LoVo (cell line): ENCODE results near the gene CIAO2B.
"Not testable (repeated sequence)": the region's sequence is repeated elsewhere in the genome, so short reads cannot be mapped to it uniquely, and the experiment has no call there.

ENCODE experiments used
- DNase-seq: peaks from one replicate; pipeline ENCODE4 v3.0.0-alpha.2; 2016; ENCODE audit warnings: low spot score

Gene CIAO2B

DNA sequence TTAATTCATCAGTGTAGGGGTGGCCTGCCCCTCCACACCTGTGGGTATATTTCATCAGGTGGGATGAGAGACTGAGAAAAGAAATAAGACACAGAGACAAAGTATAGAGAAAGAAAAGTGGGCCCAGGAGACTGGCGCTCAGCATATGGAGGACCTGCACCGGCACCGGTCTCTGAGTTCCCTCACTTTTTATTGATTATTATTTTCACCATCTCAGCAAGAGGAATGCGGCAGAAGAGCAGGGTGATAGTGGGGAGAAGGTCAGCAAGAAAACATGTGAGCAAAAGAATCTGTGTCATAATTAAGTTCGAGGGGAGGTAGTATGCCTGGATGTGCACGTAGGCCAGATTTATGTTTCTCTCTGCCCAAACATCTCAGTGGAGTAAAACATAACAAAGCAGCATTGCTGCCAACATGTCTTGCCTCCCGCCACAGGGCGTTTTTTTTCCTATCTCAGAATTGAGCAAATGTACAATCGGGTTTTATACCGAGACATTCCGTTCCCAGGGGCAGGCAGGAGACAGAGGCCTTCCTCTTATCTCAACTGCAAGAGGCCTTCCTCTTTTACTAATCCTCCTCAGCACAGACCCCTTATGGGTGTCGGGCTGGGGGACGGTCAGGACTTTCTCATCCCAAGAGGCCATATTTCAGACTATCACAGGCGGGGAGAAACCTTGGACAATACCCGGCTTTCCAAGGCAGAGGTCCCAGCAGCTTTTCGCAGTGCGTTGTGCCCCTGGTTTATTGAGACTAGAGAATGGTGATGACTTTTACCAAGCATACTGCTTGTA, 21.4 kb upstream of the CIAO2B start:
- not testable (repeated sequence) for DNase-seq

- DNase-seq = peak; percentile 77
These were observed 20.0 kb upstream of the CIAO2B start for GRCh38 chr16:66954097-66954659.

GRCh38 chr16:66953462-66954096, 19.4 kb upstream of the CIAO2B start:
- peak; percentile 80 for DNase-seq

GRCh38 chr16:66952430-66953110, 18.4 kb upstream of the CIAO2B start:
- no peak for DNase-seq

- DNase-seq = no peak
These were observed 17.0 kb upstream of the CIAO2B start for GRCh38 chr16:66950971-66951790.

DNA sequence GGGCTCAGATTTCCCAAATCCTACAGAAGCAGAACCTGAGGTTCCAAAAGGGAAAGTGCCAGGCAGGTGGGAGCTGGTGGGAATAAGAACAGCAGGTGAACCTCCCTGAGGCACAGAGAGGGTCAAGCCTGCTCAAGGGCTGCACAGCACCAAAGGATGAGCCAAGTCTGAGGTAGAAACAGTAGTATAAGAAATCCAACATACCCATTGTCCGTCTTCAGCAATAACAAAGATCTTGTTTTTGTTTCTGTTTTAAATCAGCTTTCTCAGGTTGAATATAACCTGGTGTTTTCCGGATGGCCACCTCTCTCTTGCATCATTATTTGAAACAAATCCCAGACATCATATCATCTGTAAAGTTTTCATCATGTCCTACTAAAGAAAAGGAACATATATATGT, 16.2 kb upstream of the CIAO2B start:
- no peak for DNase-seq

DNA sequence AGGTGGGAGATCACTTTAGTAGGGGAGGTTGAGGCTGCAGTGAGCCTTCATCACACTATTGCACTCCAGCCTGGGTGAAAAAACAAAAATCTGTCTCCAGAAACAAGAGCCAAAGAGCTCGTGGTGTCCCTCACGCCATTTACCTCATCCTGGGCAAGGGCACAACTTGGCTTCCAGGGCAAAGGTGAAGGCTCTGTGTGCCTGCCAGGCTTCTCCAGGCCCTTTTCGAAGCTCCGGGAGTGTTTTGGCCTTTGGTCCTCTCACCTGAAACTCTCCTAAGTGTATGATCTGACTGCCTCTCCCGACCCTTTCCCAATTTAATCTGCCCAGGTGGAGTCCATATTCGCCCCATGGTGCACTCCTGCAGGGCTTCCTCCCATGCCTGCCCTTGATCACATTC, 15.3 kb upstream of the CIAO2B start:
- no peak for DNase-seq

GRCh38 chr16:66948837-66949225, 14.6 kb upstream of the CIAO2B start:
- no peak for DNase-seq

GRCh38 chr16:66948134-66948836, 14.1 kb upstream of the CIAO2B start:
- no peak for DNase-seq

DNA sequence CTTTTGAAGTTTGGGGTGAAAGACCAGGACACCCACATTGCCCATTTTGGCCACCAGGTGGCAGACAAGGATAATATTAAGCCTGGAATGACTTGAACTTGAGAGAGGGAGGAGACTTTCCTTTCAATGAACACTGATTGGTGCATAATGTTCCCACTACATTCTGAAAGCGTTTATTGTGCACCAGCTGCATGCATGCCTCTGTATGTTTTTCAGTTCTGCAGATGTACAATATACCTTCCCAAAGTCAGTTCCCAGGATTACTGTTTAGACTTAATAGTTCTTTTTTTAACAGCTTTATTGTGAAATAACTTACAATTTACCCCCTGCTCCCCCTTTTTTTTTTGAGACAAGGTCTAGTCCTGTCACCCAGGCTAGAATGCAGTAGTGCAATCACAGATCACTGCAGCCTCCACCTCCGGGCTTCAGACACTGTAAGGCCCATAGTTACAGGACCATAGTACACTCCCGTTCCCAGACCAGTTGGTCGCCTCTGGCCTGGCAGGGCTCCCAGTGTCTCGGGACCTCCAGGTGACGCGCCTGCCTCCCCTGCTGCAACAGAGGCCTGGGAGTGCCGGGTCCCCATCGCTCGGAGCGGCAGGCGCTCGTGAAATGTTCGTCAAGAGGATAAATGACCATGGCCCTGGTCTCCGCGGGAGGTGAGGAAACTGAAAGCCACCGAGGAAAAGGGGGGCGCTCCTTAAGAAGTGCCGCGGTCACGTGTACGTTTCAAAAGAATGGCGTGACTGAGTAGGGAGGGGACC, 13.3 kb upstream of the CIAO2B start:
- peak; percentile 84 for DNase-seq

DNA sequence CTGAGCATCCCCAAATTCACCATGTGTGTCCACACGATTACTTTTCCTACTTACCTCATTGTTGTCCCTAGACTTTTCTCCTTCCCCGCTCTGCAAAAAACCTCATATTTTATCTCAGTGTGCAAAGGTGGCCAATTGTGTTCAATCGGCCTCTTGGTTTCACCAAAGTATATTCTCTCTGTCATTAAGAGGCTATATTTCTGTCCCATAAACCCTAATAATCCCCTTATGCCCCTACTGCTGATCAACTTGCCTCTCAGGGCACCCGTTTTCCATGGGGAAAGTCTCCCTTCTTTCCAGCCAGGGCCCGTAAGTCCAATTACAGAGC, 12.7 kb upstream of the CIAO2B start:
- DNase-seq = no peak

GRCh38 chr16:66946541-66946940, 12.3 kb upstream of the CIAO2B start:
- no peak for DNase-seq

DNA sequence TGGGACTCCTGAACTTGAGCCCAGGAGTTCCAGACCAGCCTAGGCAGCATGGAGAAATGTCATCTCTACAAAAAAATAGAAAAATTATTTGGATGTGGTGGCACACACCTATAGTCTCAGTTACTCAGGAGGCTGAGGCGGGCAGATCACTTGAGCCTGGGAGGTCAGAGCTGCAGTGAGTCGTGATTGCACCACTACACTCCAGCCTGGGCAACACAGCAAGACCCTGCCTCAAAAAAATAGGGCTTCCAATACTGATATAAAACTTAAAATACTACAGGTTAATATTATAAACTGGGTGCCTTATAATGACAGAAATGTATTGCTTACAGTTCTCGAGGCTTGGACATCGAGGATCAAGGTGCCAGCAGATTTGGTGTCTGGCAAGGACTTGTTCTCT, 11.7 kb upstream of the CIAO2B start:
- DNase-seq = no peak

GRCh38 chr16:66944971-66945370, 10.8 kb upstream of the CIAO2B start:
- DNase-seq = not testable (repeated sequence)

DNA sequence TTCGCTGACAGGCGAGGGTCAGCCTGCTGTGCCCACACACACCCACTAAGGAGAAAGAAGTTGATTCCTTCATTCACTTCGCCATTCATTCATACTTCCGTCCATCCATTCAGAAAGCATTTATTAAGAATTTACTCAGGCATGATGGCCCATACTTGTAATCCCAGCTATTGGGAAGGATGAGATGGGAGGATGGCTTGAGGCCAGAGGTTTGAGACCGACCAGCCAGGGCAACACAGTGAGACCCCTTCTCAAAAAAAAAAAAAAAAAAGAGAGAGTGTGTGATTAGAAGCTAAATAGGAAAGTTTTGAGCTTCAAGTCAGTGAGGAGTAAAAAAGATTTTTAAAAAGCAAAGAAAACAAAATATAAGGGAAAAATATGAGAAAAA, 9.8 kb upstream of the CIAO2B start:
- DNase-seq = no peak

- DNase-seq = no peak
These were observed 9.3 kb upstream of the CIAO2B start for GRCh38 chr16:66943426-66944053.

DNA sequence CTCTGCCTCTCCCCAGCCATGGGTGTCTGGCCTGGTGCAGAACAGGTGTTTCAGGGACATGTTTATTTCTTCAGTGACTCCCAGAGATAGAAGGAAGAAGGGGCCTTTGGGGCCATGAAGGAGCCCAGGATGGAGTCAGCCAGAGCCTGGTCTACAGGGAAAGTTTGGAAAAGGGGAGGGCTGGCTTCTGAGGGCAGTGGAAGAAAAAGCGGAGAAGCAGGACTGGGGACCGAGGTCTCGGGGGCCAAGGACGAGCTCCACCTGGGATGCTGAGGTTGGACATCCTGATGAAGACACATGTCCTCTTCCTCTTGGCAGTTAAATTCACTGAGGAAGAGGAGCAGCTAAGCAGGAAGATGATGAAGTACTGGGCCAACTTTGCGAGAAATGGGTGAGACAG, 8.8 kb upstream of the CIAO2B start:
- DNase-seq = no peak

DNA sequence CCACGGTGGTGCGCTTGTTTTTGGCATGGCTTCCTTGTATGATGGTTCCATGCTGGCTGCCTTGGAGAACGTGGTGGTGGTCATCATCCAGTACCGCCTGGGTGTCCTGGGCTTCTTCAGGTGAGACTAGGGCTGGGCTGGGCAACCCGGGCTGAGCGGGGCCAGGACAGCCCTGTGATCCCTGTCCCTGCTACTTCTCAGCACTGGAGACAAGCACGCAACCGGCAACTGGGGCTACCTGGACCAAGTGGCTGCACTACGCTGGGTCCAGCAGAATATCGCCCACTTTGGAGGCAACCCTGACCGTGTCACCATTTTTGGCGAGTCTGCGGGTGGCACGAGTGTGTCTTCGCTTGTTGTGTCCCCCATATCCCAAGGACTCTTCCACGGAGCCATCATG, 6.0 kb upstream of the CIAO2B start:
- DNase-seq = no peak

- no peak for DNase-seq
These were observed 5.2 kb upstream of the CIAO2B start for GRCh38 chr16:66939366-66939765.

GRCh38 chr16:66937725-66938337, 3.6 kb upstream of the CIAO2B start:
- no peak for DNase-seq
